PC-9 (cell line): ENCODE results near the gene NFX1.

Experiments
- CTCF ChIP-seq: fragments of 200-600 bp; sonication (generic); conservative IDR thresholded peaks from 2 replicates; pipeline ENCODE4 v1.6.1; 2017; ENCODE audit warnings: mixed run types, antibody characterized with exemption, mild to moderate bottlenecking, moderate library complexity
- EZH2 ChIP-seq: fragments of 200-600 bp; sonication (generic); IDR thresholded peaks from 2 replicates; pipeline ENCODE4 v1.8.0; 2017; ENCODE audit warnings: antibody characterized with exemption, low read depth

DNA sequence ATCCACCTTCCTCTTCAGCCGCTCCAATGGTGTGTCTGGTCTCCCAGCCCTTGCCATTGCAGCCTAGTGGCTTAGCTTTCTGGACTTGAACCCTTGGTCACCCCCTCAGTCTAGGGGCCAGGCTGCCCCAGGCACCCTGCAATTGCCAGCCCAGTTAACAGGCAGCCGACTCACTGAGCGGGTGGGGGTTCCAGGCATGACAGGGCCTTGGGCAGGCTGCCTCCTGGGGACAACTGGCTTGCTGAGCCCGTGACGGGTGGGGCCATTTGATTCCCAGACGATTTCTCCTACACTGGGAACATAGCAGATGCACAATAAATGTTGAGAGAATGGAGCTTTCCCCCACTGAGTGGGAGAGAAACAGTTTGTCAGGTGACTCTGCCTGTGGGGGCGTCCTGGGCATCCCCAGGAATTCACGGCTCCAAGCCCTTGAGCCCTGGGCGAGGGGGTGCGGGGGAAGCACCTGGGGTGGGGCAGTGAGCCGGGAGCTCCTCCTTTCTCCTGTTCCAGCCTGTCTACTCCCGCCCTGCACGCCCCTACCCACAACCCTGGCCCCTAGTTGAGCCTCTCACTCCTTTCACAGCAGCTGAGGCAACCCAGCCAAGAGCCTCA, 124.7 kb downstream of the NFX1 start:
- TF ChIP-seq CTCF (no peak), EZH2 (no peak)
